Measurements from ENCODE around the gene GHRL.
"Not testable (repeated sequence)": the region's sequence is repeated elsewhere in the genome, so short reads cannot be mapped to it uniquely, and the experiment has no call there.

The GHRL gene

DNA sequence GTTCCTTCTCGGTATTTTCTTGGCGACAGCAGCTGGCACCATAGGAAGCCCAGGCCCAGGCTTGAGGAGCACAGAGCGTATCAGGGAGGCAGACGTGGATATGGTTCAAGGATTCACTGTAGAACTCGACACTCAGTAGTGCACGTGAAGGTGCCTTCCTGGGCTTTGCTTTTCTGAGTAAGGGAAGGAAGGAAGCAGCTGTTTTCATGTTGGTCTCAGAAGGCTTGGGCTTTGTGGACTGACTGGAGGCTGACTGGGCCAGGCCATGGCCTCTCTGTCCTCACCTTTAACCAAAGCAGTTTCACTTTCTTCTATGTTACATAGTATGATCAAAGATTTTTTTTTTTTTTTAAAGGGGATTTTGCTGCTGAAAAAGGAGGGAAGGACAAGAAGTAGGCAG is 6.9 kb upstream of the GHRL start:
- no peak overlapping the region for H3K4me3 ChIP-seq (ENCODE audit: low read depth, low read length)
- TF ChIP-seq, protein P1, sequence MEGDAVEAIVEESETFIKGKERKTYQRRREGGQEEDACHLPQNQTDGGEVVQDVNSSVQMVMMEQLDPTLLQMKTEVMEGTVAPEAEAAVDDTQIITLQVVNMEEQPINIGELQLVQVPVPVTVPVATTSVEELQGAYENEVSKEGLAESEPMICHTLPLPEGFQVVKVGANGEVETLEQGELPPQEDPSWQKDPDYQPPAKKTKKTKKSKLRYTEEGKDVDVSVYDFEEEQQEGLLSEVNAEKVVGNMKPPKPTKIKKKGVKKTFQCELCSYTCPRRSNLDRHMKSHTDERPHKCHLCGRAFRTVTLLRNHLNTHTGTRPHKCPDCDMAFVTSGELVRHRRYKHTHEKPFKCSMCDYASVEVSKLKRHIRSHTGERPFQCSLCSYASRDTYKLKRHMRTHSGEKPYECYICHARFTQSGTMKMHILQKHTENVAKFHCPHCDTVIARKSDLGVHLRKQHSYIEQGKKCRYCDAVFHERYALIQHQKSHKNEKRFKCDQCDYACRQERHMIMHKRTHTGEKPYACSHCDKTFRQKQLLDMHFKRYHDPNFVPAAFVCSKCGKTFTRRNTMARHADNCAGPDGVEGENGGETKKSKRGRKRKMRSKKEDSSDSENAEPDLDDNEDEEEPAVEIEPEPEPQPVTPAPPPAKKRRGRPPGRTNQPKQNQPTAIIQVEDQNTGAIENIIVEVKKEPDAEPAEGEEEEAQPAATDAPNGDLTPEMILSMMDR (IDR thresholded peaks at IDR 0.05; ENCODE audit: low read depth, low read length): no peak

DNA sequence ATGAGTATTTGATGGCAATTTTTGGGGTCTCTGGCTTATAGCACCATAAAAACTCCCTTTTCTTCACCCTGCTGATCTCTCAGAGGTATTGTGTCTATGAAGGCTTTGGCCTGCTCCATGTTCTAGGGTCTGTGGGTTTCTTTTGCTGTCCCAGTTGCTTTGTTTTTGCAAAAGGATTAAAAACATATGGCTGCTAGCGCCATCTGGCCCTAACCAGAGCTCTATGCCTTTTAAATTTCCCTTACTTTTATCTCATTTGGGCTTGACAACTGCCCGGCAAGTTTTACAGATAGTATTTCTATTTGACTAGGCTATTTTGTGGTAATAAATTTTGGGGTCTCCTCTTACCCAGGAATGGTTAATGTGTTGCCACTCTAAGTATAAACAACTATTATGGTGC is 6.4 kb upstream of the GHRL start:
- TF ChIP-seq, protein P1 (IDR thresholded peaks at IDR 0.05; ENCODE audit: low read depth, low read length): no peak
- no peak overlapping the region for H3K4me3 ChIP-seq (ENCODE audit: low read depth, low read length)

DNA sequence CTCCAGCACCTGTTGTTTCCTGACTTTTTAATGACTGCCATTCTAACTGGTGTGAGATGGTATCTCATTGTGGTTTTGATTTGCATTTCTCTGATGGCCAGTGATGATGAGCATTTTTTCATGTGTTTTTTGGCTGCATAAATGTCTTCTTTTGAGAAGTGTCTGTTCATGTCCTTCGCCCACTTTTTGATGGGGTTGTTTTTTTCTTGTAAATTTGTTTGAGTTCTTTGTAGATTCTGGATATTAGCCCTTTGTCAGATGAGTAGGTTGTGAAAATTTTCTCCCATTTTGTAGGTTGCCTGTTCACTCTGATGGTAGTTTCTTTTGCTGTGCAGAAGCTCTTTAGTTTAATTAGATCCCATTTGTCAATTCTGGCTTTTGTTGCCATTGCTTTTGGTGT is 5.3 kb upstream of the GHRL start:
- H3K4me3 ChIP-seq (ENCODE audit: low read depth, low read length): not testable (repeated sequence)

DNA sequence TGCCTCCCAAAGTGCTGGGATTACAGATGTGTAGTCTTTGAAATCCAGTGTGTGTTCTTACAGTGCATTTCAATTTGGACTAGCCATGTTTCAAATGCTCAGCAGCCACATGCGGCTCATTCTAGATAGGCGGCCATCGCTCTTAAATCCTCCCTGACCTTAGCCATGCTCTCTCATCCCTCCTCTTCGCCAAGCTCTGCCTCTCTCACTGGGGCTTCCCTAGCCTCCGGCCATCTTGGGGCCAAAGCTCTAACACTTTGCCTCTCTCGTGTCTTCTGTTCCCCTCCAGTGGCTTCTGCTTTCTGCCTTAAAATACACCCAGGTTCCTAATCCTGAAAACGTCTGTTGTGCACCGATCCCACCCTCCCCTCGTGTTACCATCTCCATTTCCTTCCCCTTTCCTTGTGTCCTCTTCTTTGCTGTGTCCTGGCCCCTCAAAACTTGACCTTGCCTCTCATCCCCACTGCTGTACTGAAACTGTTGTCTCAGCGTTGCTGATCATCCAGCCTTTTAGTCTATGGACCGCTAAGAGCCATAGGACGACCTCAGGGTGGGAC is 1.4 kb upstream of the GHRL start:
- TF ChIP-seq, protein P1 (IDR thresholded peaks at IDR 0.05; ENCODE audit: low read depth, low read length): no peak
- no peak overlapping the region for H3K4me3 ChIP-seq (ENCODE audit: low read depth, low read length)

DNA sequence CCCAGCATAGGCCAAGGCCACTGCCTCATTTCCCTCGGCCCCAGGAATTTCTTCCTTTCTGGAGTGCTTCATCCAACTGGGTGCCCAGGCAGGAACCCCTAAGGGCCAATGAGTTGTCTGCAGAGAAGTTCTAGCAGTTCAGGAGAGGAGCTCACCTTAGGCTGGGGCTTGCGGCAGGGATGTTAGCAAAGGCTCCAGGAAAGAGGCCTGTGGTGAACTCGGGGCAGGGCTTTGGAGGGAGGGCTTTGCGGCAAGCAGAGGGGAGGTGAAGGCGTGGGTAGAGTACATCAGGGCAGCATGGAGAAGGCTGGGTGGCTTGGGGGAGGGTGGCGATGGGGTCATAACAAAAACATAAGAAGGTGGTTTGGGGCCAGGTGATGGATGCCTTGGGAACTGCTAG is 1.1 kb downstream of the GHRL start:
- no peak overlapping the region for H3K4me3 ChIP-seq (ENCODE audit: low read depth, low read length)
- TF ChIP-seq, protein P1 (IDR thresholded peaks at IDR 0.05; ENCODE audit: low read depth, low read length): no peak

DNA sequence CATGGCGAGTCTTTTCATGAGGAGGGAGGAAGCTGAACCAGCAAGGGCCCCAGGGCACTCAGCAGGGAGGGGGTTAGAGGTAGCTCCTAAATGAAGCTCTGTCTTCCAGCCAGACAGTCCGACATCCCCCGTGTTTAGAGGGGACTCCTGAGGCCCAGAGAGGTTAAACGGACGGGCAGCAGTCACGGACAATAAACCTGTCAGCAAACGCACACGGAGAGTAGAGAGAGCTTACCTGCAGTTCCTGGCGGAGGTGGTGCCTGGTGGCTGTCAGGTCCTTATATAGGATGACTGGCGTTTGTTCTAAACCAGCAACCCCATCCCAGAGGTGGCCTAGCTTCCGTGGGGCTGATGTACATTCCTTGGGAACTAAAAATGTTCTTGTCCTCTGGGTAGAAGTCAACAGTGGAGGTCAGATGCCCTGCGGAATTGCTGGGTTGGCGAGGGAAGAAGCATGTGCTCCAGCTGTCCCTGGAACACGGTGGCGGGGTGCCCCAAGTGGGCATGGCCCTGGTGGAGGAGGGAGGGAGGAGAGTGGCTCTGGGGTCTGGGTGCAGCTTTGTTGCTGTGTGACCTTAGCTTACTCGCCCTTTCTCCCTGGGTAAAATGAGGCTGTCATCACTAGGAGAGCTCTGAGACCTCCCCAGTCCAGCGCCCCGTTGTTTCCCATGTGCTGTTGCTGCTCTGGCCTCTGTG is 2.1 kb downstream of the GHRL start:
- TF ChIP-seq, protein P1 (IDR thresholded peaks at IDR 0.05; ENCODE audit: low read depth, low read length): no peak

DNA sequence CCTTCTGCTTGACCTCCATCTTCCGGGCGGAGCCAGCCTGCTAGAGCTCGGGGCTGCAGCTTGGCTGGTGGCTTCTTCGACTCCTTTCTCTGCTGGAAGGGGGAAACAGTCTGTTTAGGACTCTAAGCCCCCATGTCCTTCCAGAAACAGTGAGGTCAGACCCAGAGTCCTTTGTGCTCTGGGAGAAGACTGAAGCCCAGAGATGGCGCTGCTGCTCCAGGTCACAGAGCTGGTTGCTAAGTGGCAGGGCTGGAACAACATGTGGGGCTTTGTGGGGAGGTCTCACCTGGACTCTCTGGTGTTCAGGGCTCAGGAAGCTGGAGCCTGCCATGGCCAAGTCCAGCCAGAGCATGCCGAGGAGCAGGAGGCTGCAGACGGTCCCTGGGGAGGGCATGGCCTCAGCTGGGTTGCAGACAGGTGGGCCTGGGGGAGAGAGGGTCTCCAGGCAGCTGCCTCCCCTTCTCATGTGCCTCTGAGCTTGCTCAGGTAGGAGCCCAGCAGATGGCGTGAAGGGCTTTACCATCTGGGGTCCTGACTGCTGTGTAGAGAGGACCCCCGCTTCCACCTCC is 2.9 kb downstream of the GHRL start:
- TF ChIP-seq, protein P1 (IDR thresholded peaks at IDR 0.05; ENCODE audit: low read depth, low read length): no peak
- H3K4me3 ChIP-seq (ENCODE audit: low read depth, low read length): no peak overlapping the region

More for the DNA sequence above, 2.1 kb downstream of the GHRL start:
- no peak overlapping the region for H3K4me3 ChIP-seq (ENCODE audit: low read depth, low read length)

Data from WI38 (cell line).